ENCODE data around the gene RAB4B.

GRCh38 chr19:40743926-40744325 is 34.1 kb upstream of the RAB4B start:
- TF ChIP-seq CTCF (IDR thresholded peaks at IDR 0.05) (no peak), EP300 (IDR thresholded peaks at IDR 0.05) (no peak), POLR2A (IDR thresholded peaks at IDR 0.05) (no peak)
